Neuron (in vitro differentiated cells): ENCODE data around the gene KRTAP5-7.

Source experiments
- H2AFZ ChIP-seq: one replicate; pipeline ENCODE4 v1.6.1; 2013; ENCODE audit warnings: low read depth, mild to moderate bottlenecking, inconsistent platforms, low read length, moderate library complexity
- H3K27me3 ChIP-seq: one replicate; pipeline ENCODE4 v1.6.1; 2013; ENCODE audit warnings: low read length; ENCODE audit not compliant: insufficient read depth
- H3K36me3 ChIP-seq: one replicate; pipeline ENCODE4 v1.6.1; 2013; ENCODE audit warnings: low read length; ENCODE audit not compliant: insufficient read depth
- H3K4me1 ChIP-seq: one replicate; pipeline ENCODE4 v1.6.1; 2013; ENCODE audit warnings: low read length; ENCODE audit not compliant: insufficient read depth
- H3K4me3 ChIP-seq: 2 replicates; pipeline ENCODE4 v1.5.1; 2013; ENCODE audit warnings: mild to moderate bottlenecking, low read length, moderate library complexity
- H3K9me3 ChIP-seq: one replicate; pipeline ENCODE4 v1.6.1; 2013; ENCODE audit warnings: low read length

KRTAP5-7 gene

DNA sequence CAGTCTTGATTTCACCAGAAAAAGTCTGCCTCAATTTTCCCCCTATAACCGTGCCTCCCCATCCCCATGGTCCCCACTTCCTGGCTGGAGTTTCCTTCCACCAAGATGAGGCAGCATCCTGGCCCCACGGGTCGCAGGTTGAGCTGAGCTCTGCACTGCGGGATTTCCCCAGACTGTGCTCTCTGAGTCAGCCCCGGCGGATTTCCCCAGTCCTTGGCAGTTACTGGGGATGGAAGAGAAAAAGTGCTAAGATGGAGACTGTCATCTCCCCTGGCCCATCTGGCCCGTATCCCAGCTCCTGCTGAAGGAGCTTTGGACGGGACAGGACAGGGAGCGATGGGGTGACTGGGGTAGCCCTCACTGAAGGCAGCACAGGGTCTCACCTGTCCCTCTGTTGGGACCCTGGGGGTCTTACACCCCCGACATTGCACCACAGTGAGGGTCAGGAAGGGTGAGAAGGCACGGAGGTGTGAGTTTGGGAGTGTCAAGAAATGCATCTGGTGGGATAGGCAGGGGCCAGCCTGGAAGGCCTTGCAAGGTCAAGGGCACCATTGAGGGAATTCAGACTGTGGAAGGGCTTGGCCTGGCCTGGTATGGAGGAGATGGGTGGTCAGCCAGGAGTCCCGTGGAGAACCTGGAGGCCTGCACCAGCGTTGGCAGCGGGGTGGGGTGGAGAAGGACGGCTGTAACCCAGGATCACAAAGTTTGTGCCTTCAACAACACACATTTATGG lies 37.6 kb upstream of the KRTAP5-7 start:
- no peaks in the 10 kb centered on the region for H3K4me1 ChIP-seq
- no peaks in the 10 kb centered on the region for H3K27me3 ChIP-seq
- H2AFZ ChIP-seq, result no peak overlapping the region
- no peak overlapping the region for H3K4me3 ChIP-seq
- no peaks in the 10 kb centered on the region for H3K9me3 ChIP-seq
- H3K36me3 ChIP-seq, result peaks cover 39% of the 10 kb centered on the region

DNA sequence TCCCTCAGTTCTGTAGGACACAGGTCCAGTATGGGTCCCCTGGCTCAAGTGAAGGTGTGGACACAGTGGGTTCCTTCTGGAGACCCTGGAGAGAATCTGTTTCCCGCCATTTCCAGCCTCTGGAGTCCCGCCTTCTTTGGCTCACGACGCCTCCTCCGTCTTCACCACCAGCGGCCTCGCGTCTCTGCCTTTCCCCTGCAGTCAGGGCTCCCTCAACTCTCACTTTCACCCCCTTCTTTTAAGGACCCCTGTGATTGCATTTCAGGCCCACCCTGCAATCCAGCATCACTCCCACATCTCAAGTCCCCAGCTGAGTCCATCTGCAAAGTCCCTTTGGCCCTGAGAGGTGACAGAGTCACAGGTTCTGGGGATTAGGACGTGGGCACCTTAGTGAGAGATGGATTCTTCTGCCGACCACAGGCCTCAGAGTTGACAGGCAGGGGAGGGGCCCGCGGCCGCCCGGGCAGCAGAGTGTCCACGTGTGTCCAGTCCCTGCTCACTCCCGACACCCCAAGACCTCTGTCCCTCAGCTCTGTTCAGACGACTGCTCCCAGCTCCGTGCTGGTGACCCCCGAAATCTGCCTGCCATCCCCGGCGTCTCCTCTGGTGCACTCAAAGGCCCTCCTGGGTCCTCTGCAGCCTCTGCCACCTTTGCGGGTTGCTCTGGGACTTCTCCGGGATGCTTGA lies 36.9 kb upstream of the KRTAP5-7 start:
- no peaks in the 10 kb centered on the region for H3K9me3 ChIP-seq
- H3K36me3 ChIP-seq, result peaks cover 34% of the 10 kb centered on the region
- no peak overlapping the region for H2AFZ ChIP-seq
- no peaks in the 10 kb centered on the region for H3K4me1 ChIP-seq
- no peak overlapping the region for H3K4me3 ChIP-seq
- no peaks in the 10 kb centered on the region for H3K27me3 ChIP-seq

DNA sequence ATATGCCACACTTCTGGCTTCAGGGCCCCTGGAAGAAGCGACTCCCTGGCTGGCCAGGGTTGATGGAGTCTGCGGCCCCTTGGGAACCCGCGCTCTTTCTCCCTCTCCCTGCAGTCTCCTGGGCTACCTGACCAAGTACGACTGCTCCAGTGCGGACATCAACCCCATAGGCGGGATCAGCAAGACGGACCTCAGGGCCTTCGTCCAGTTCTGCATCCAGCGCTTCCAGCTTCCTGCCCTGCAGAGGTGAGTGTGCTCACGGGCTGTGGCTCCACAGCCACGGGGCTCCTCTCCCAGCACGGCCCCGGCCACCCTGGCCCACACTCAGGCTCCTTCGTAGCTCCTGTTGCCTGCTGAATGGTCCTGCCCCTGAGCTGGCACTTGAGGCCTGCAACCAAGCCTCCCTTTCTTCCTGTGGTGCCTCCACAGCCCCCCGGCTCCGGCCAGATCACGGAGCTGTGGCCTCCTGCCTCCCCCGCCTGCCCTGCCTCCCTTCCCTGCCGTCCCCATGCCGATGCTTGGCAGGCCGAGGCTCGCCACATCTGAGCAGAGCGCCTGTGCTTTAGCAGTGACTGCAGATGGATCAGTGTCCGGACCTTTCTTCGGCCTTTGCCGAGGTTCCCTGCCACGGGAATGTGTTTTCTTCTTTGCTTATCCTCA lies 36.2 kb upstream of the KRTAP5-7 start:
- no peaks in the 10 kb centered on the region for H3K4me1 ChIP-seq

DNA sequence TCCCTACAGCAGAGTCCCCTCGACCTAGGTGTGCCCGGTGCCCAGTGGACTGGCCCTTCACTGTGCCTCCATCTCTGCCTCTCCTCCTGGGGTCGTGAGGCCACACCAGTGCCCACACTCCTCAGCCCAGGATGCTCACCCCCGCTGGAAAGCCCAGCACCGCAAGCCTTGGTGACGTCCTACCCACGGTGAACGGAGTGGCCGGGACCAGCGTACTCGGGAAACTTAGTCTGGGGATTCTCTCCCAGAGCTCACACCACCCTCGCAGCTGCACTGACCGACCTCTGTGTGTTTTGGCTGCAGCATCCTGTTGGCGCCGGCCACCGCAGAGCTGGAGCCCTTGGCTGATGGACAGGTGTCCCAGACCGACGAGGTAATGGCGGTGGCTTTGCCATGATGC lies 35.5 kb upstream of the KRTAP5-7 start:
- H2AFZ ChIP-seq, result no peak overlapping the region
- H3K4me1 ChIP-seq, result no peaks in the 10 kb centered on the region
- peaks cover 9% of the 10 kb centered on the region for H3K9me3 ChIP-seq
- H3K27me3 ChIP-seq, result no peaks in the 10 kb centered on the region
- peaks cover 37% of the 10 kb centered on the region for H3K36me3 ChIP-seq
- no peak overlapping the region for H3K4me3 ChIP-seq

More for the DNA sequence above, 36.2 kb upstream of the KRTAP5-7 start:
- no peak overlapping the region for H2AFZ ChIP-seq
- H3K36me3 ChIP-seq, result peaks cover 38% of the 10 kb centered on the region
- H3K27me3 ChIP-seq, result no peaks in the 10 kb centered on the region
- H3K4me3 ChIP-seq, result no peak overlapping the region
- H3K9me3 ChIP-seq, result peaks cover 4% of the 10 kb centered on the region

DNA sequence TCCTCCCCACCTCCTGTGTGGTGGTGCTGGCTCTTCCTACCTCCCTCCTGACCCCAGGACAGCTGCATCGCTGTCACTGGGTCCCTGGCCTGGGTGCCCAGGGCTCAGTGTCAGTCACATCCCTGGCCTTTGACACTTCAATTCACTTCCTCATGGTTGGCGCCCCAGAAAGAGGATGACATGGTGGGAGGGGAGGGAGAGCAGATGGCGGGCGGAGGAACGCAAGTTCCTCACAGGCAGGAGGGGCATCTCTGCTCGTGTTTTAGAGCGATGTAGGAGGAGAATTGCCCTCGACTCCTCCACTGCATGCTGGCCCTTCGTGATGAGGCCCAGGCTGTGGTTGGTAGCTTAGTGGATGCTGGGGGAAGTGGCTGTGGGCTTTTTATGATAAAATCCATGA lies 35.1 kb upstream of the KRTAP5-7 start:
- peaks cover 39% of the 10 kb centered on the region for H3K36me3 ChIP-seq
- no peaks in the 10 kb centered on the region for H3K27me3 ChIP-seq
- peaks cover 9% of the 10 kb centered on the region for H3K9me3 ChIP-seq
- H2AFZ ChIP-seq, result no peak overlapping the region
- no peak overlapping the region for H3K4me3 ChIP-seq
- no peaks in the 10 kb centered on the region for H3K4me1 ChIP-seq

DNA sequence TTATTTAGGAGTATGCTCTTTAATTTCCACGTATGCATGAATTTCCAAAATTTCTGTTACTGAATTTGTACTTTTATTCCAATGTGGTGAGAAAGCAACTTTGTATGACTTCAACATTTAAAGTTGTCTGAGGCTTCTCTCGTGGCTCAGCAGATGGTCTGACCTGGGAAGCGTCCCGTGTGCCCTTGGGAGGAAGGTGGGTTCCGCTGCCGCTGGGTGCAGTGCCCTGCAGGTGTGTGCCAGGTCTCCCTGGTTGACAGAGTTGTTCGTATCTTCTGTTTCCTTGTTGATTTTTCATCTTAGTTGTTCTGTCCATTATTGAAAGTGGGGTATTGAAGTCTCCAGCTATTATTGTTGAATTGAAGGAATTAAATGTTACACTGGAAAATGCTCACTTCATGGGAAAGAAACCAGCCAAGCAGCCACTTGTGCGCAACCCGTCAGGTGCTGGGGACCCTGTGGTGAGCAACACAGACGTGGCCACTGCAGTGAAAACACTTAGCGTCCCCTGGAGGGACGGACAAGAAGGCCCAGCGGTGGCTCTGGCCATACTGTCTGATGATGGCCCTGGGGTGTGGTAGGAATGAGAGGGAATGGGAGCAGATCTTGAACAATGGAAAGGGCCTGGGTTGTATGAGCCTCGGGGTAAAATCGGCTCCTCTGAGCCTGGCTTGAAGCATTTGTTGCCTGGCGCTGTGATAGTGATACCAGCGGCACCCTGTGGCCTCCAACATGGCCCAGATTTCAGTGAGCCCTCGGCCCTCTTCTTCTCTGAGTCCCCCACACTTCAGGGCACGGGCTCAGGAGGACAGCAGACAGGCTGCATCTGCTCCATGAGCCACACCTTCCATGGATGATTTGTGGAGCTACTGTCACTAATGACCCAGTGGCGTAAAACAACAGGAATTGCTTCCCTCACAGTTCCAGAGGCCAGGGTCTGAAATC lies 31.5 kb upstream of the KRTAP5-7 start:
- H3K4me3 ChIP-seq, result no peak overlapping the region
- peaks cover 9% of the 10 kb centered on the region for H3K9me3 ChIP-seq
- no peaks in the 10 kb centered on the region for H3K27me3 ChIP-seq
- no peaks in the 10 kb centered on the region for H3K4me1 ChIP-seq
- H3K36me3 ChIP-seq, result peaks cover 70% of the 10 kb centered on the region
- H2AFZ ChIP-seq, result no peak overlapping the region

DNA sequence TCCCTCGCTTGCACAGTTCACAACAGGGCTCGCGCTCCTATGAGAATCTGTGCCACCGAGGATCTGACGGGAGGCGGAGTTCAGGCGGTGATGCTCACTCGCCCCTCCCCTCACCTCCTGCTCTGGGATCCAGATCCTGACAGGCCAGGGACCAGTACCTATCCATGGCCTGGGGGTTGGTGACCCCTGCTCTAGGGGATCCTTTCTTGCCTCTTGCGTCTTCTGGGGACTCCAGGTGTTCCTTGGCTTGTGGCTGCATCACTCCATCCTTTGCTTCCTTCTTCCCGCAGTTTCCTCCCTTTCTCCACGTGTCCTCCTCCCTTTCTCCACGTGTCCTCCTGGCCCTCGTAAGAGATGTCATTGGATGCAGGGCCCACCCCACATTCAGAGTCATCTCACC lies 30.6 kb upstream of the KRTAP5-7 start:
- Histone ChIP-seq H2AFZ (no peak overlapping the region), H3K9me3 (peaks cover 9% of the 10 kb centered on the region), H3K27me3 (no peaks in the 10 kb centered on the region), H3K4me3 (no peak overlapping the region), H3K4me1 (no peaks in the 10 kb centered on the region), H3K36me3 (peaks cover 64% of the 10 kb centered on the region)

DNA sequence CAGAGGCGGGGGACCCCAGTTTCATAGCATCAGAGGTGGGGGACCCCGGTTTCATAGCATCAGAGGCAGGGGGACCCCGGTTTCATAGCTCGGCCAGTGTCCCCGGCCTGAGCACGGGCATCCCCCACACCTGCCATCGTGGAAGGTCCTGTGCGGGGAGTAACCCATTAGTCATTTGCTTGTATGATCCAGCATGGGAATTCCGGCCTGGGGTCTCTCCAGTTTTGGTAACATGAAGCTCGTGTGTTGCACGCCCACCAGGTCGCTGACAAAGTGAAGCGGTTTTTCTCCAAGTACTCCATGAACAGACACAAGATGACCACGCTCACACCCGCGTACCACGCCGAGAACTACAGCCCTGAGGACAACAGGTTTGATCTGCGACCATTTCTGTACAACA lies 29.0 kb upstream of the KRTAP5-7 start:
- Histone ChIP-seq H3K4me1 (no peaks in the 10 kb centered on the region), H3K4me3 (no peak overlapping the region), H3K9me3 (peaks cover 9% of the 10 kb centered on the region), H2AFZ (no peak overlapping the region), H3K27me3 (no peaks in the 10 kb centered on the region), H3K36me3 (peaks cover 57% of the 10 kb centered on the region)

DNA sequence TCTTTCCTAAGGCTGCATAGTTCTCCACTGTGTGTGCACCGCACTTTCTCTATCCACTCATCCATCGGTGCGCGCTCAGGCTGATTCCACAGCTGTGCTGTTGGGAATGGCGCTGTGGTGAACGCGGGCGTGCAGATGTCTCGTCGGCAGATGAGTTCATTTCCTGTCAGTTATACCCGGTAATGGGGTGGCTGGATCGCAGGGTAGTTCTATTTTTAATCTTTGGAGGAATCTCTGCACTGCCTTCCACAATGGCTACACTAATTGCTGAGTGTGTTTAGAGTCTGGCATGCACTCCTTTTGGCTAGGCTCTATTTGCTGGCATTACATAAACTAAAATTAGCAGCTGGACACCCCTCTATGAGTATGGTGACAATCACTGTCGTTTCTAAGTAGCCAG lies 27.9 kb upstream of the KRTAP5-7 start:
- Histone ChIP-seq H3K4me1 (no peaks in the 10 kb centered on the region), H3K4me3 (no peak overlapping the region), H3K27me3 (no peaks in the 10 kb centered on the region), H3K9me3 (peaks cover 9% of the 10 kb centered on the region), H2AFZ (no peak overlapping the region), H3K36me3 (peaks cover 52% of the 10 kb centered on the region)

DNA sequence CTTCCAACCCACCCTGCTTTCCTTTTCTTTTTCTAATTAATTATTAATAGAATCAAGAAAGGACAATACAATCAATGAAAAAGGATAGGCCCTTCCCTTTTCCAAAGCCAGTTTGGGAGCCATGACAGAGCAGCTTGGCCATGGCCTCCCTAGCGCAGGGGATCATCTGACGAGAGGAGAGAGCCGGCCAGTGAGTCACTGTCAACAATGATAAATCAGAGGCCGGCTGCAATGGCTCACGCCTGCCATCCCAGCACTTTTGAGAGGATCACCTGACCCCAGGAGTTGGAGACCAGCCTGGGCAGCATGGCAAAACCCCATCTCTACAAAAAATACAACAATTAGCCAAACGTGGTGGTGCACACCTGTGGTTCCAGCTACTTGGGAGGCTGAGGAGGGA lies 27.5 kb upstream of the KRTAP5-7 start:
- no peaks in the 10 kb centered on the region for H3K27me3 ChIP-seq
- peaks cover 9% of the 10 kb centered on the region for H3K9me3 ChIP-seq
- H3K36me3 ChIP-seq, result peaks cover 51% of the 10 kb centered on the region
- H3K4me3 ChIP-seq, result no peak overlapping the region
- H2AFZ ChIP-seq, result no peak overlapping the region
- H3K4me1 ChIP-seq, result peaks cover 4% of the 10 kb centered on the region

DNA sequence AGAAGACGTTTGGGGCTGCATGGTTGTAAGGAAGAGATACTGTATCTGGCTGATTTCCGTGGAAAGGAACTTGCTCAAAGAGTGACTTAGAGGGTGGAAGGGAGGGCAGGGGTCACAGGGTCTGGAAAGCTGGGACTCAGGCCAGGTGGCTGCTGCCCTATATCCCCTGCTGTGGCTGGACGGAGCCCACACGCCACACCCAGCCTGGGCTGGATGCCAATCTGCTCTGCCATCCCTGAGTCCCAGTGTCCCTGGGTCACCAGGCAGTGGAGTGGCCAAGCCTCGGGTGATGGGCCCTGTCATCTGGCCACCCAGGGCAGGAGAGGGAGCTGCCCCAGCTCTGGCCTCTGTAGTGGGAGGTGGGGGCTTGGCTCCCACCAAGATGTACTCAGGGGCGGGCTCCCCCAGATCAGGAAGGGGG lies 26.5 kb upstream of the KRTAP5-7 start:
- H3K9me3 ChIP-seq, result peaks cover 8% of the 10 kb centered on the region
- H3K4me1 ChIP-seq, result peaks cover 7% of the 10 kb centered on the region
- H2AFZ ChIP-seq, result no peak overlapping the region
- peaks cover 47% of the 10 kb centered on the region for H3K36me3 ChIP-seq
- no peak overlapping the region for H3K4me3 ChIP-seq
- no peaks in the 10 kb centered on the region for H3K27me3 ChIP-seq

DNA sequence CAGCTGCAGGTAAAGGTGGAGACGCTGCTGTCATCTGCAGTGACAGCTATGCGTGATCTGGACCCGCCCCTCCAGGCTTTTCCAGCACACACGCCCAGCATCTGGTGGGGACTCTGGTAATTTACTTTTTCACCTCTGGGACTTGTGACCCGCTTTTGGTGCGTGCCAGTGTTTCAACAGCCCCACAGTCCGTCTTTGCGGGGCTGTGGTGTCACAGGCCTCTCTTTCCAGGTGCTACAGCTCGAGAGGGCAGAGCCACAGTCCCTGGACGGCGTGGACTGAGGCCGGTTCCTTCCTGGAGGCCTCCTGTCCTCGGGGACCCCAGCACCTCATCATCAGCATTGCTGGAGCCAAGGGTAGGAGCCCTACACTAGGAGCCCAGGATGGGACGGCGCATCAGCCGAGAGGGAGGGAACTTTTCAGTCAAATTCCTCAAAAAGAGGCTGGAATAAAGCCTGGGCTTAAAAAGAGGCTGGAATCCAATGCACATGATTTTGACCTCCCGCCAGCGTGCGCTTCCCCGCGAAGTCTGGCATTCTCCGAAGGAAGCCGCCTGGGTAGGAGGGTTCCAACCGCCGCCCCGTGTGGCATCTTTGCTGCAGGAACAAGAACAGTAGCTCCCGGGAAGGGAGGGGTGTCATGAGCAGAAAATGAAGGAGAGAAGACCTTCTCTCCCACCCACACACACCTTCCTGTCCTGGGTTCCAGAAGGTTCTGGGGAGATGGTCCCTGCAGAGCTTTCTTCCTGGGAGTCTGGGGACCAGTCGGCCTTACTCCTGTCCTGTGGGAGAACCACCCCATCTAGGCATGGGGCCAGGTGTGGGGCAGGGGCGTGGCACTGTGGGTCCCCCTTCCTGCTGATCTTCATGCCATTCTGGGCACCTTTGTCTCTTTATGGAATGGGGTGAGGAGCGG lies 25.7 kb upstream of the KRTAP5-7 start:
- no peak overlapping the region for H2AFZ ChIP-seq
- H3K27me3 ChIP-seq, result no peaks in the 10 kb centered on the region
- peaks cover 7% of the 10 kb centered on the region for H3K4me1 ChIP-seq
- no peak overlapping the region for H3K4me3 ChIP-seq
- peaks cover 1% of the 10 kb centered on the region for H3K9me3 ChIP-seq
- H3K36me3 ChIP-seq, result peaks cover 40% of the 10 kb centered on the region
